ENCODE measurements around the gene GALNT10. TPM values are rescaled to one million over a fixed set of nuclear protein-coding genes. Genes with fewer than 3 reads are reported as not detected.

GALNT10 gene
- total and polyA plus RNA-seq, 2 of the 8 experiments (the other 6 are each of a cell fraction or from before 2014, with no cell fraction given) = 4.6 to 15.5 TPM

DNA sequence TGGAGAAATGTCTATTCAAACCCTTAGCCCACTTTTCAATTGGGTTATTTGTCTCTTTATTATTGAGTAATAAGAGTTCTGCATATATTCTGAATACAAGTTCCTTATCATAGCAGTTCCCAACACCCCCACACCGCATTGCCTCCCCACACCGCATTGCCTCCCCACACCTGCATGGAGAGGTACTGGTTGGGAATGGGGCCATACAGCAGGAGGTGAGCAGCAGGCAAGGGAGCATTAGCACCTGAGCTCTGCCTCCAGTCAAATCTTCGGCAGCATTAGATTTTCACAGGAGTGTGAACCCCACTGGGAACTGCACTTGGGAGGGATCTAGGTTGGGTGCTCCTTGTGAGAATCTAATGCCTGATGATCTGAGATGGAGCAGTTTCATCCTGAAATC is 244.7 kb downstream of the GALNT10 start:
- FAIRE-seq = no peak
- no peak overlapping the region for H2BK12ac ChIP-seq (ENCODE audit: low read depth, low read length)
- POLR2A ChIA-PET (ENCODE audit: partially characterized antibody) = no interaction called here
- TF ChIP-seq FOSL1 (IDR thresholded peaks at IDR 0.05; ENCODE audit: insufficient read depth, low read depth, low read length) = no peak
- TF ChIP-seq SP2 (IDR thresholded peaks at IDR 0.05; ENCODE audit: low read length) = no peak
- TF ChIP-seq CHD2 (IDR thresholded peaks at IDR 0.05; ENCODE audit: low read length) = no peak
- TF ChIP-seq CREB1 (IDR thresholded peaks at IDR 0.05) = no peak
- TF ChIP-seq POU5F1 (IDR thresholded peaks at IDR 0.05; ENCODE audit: low read depth, low read length) = no peak
- TF ChIP-seq EP300 (IDR thresholded peaks at IDR 0.05; ENCODE audit: borderline replicate concordance in 1 of 2, low read depth in 2 of 2, low read length in 2 of 2) = no peak
- TF ChIP-seq, protein P1, sequence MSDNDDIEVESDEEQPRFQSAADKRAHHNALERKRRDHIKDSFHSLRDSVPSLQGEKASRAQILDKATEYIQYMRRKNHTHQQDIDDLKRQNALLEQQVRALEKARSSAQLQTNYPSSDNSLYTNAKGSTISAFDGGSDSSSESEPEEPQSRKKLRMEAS (IDR thresholded peaks at IDR 0.05) = no peak
- TF ChIP-seq HDAC2 (IDR thresholded peaks at IDR 0.05; ENCODE audit: borderline replicate concordance in 1 of 2, low read depth in 2 of 2, low read length in 2 of 2) = no peak
- TF ChIP-seq SUZ12 (IDR thresholded peaks at IDR 0.05; ENCODE audit: low read length) = no peak
- no peak for TF ChIP-seq NANOG (IDR thresholded peaks at IDR 0.05; ENCODE audit: insufficient read depth, low read depth, low read length, poor library complexity, severe bottlenecking)
- TF ChIP-seq RAD21 (IDR thresholded peaks at IDR 0.05 in 1 of 2, conservative IDR thresholded peaks at IDR 0.05 in 1 of 2; ENCODE audit: low read depth in 2 of 2, low read length in 2 of 2) = no peak
- no peak for TF ChIP-seq KDM5A (IDR thresholded peaks at IDR 0.05; ENCODE audit: low read length)
- TF ChIP-seq TBP (IDR thresholded peaks at IDR 0.05; ENCODE audit: low read depth, low read length) = no peak
- no peak for TF ChIP-seq KDM4A (IDR thresholded peaks at IDR 0.05; ENCODE audit: low read depth, low read length, severe bottlenecking)

More for the DNA sequence above, 244.7 kb downstream of the GALNT10 start:
- H4K5ac ChIP-seq (ENCODE audit: insufficient read length, low read depth, low read length) = no peak overlapping the region
- H4K91ac ChIP-seq (replicated peaks; ENCODE audit: insufficient read length, low read length) = no peak overlapping the region
- no peaks in the 10 kb centered on the region for H3K79me1 ChIP-seq (ENCODE audit: low read depth, low read length)
- DNase-seq (ENCODE audit: low read depth in 1 of 2, low spot score in 2 of 2) = no peak
- H2BK20ac ChIP-seq (ENCODE audit: low read length) = no peak overlapping the region
- H4K20me1 ChIP-seq (replicated peaks in 1 of 2; ENCODE audit: control insufficient read depth in 1 of 2, insufficient read depth in 2 of 2, low read length in 2 of 2) = no peaks in the 10 kb centered on the region
- peaks cover 0 to 26% (median 10%) of the 10 kb centered on the region in 4 experiments; a peak in 7 of 8 replicates for H3K36me3 ChIP-seq (ENCODE audit: control insufficient read depth in 2 of 4, insufficient read depth in 4 of 4, low read length in 3 of 4)
- peaks cover 3% of the 10 kb centered on the region in 2 experiments; a peak in 1 of 4 replicates for H3K9me3 ChIP-seq (ENCODE audit: insufficient read depth in 2 of 2, low read depth in 1 of 2, low read length in 1 of 2)
- no peak overlapping the region for H3K27ac ChIP-seq (ENCODE audit: low read depth, low read length)
- no peak overlapping the region for H3K56ac ChIP-seq (replicated peaks; ENCODE audit: insufficient read length, low read depth, low read length)
- no peaks in the 10 kb centered on the region for H3K23me2 ChIP-seq (ENCODE audit: low read depth, low read length)
- H3K4ac ChIP-seq (replicated peaks; ENCODE audit: insufficient read length, low read depth, low read length) = no peak overlapping the region
- no peak overlapping the region for H2BK120ac ChIP-seq (replicated peaks; ENCODE audit: low read depth, low read length)
- no peak overlapping the region for H2AK5ac ChIP-seq (ENCODE audit: low read depth, low read length)
- H3K79me2 ChIP-seq (ENCODE audit: control insufficient read depth in 1 of 2, insufficient read depth in 2 of 2, low read length in 2 of 2) = no peaks in the 10 kb centered on the region
- H2BK5ac ChIP-seq (ENCODE audit: low read depth, low read length) = no peak overlapping the region
- no peaks in the 10 kb centered on the region for H3K4me1 ChIP-seq (replicated peaks in 1 of 4; ENCODE audit: control insufficient read depth in 3 of 4, insufficient read depth in 4 of 4, low read length in 3 of 4)
- H3K27me3 ChIP-seq (replicated peaks in 1 of 4; ENCODE audit: control insufficient read depth in 3 of 4, extremely low read depth in 1 of 4, insufficient read depth in 3 of 4, low read length in 3 of 4) = no peaks in the 10 kb centered on the region
- no peak overlapping the region for H3K4me3 ChIP-seq (ENCODE audit: extremely low read depth in 1 of 4, insufficient read depth in 2 of 4, low read depth in 3 of 4, low read length in 4 of 4)
- WGBS, 2 experiments (ENCODE audit: extremely low coverage in 1 of 2, insufficient coverage in 1 of 2, insufficient read length in 1 of 2, insufficient replicate concordance in 2 of 2, low coverage in 1 of 2, low lambda C conversion rate in 2 of 2, missing lambda C conversion rate in 1 of 2) = 93% methylated on average over 3 of the region's 3 CpGs; no CpG with 5 or more reads in 1 of the 2 experiments
- H4K8ac ChIP-seq (ENCODE audit: extremely low read depth, insufficient read depth, low read length) = no peak overlapping the region
- no peak overlapping the region for H3K4me2 ChIP-seq (ENCODE audit: insufficient read depth in 1 of 2, low read depth in 2 of 2, low read length in 2 of 2)
- no peak overlapping the region for H3K14ac ChIP-seq (ENCODE audit: insufficient read length)
- no peak overlapping the region for H2AFZ ChIP-seq (ENCODE audit: low read length)
- no peak overlapping the region for H3K18ac ChIP-seq (ENCODE audit: extremely low read depth, low read length)
- no peak overlapping the region for H3K9ac ChIP-seq (replicated peaks in 1 of 4; ENCODE audit: extremely low read depth in 1 of 4, low read depth in 3 of 4, low read length in 3 of 4)
- CTCF ChIA-PET (ENCODE audit: partially characterized antibody) = interaction anchor here (0.6 kb wide), 1 partner anchor 33 kb away, joined by 3 read pairs; no protein-coding TSS in a partner anchor
- H3K23ac ChIP-seq (ENCODE audit: insufficient read length) = no peak overlapping the region
- H2BK15ac ChIP-seq (ENCODE audit: low read length) = no peak overlapping the region
